ENCODE data around the gene LYPD8. TPM values are rescaled to one million over a fixed set of nuclear protein-coding genes. Genes with fewer than 3 reads are reported as not detected.

Gene LYPD8
- total RNA-seq, 1 experiment from 2014 or later = 1.6 TPM

DNA sequence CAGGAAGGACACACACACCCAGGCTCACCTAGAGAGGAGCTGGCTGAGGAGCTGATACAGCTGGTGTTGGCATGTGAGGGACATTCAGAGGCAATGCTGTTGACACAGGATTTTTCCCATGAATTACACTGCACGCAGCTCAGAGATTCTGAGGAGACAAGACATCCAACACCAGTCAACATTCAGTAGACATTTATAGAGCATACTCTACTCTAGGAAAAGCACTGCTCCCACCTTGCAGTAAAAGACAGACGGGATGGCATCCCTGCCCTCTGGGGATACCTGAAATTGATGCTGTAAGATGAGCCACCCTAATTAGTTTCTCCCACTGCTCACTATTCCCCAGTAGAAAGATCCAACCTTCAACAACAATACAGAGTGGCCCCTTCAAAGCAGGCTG lies 5.1 kb downstream of the LYPD8 start:
- Histone ChIP-seq H3K36me3 (no peaks in the 10 kb centered on the region), H3K9me3 (replicated peaks) (no peaks in the 10 kb centered on the region), H3K27ac (no peak overlapping the region), H3K27me3 (no peaks in the 10 kb centered on the region), H3K4me1 (no peaks in the 10 kb centered on the region), H3K4me3 (no peak overlapping the region)
- DNase-seq = no peak

DNA sequence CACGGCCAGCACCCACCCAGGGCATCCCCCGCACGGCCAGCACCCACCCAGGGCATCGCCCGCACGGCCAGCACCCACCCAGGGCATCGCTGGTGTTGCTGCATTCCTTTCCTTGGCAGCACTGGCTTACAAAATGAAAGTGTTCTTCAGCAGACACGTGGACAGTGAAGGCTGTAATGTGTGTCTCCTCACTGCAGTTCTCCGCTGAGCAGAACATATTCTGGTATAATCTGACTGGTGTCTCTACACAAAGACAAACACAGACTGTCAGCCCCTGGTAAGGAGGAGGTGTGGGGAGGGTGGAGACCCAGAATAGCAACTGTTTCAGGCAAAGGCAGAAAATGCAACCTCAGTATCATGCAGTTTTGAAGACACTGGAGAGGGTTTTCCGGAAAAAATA lies 7.3 kb downstream of the LYPD8 start:
- Histone ChIP-seq H3K4me1 (no peaks in the 10 kb centered on the region), H3K4me3 (no peak overlapping the region), H3K27ac (no peak overlapping the region), H3K27me3 (no peaks in the 10 kb centered on the region), H3K36me3 (no peaks in the 10 kb centered on the region), H3K9me3 (replicated peaks) (no peaks in the 10 kb centered on the region)
- no peak for DNase-seq

DNA sequence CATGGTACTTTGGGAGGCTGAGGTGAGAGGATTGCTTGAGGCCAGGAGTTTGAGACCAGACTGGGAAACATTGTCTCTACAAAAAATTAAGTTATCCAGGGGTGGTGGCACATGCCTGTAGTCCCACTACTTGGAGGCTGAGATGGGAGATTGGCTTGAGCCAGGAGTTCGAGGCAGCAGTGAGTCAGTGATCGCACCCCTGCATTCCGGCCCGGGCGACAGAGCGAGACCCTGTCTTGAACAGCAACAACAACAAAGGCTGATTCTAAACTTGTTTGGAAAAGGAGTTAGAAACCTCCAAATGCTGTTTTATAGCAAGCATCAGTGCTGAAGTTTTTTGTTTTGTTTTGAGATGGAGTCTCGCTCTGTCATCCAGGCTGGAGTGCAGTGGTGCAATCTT lies 14.7 kb downstream of the LYPD8 start:
- DNase-seq = no peak
- H3K27ac ChIP-seq = no peak overlapping the region
- no peaks in the 10 kb centered on the region for H3K4me1 ChIP-seq
- no peaks in the 10 kb centered on the region for H3K36me3 ChIP-seq
- no peaks in the 10 kb centered on the region for H3K9me3 ChIP-seq (replicated peaks)
- no peak overlapping the region for H3K4me3 ChIP-seq
- H3K27me3 ChIP-seq = no peaks in the 10 kb centered on the region

DNA sequence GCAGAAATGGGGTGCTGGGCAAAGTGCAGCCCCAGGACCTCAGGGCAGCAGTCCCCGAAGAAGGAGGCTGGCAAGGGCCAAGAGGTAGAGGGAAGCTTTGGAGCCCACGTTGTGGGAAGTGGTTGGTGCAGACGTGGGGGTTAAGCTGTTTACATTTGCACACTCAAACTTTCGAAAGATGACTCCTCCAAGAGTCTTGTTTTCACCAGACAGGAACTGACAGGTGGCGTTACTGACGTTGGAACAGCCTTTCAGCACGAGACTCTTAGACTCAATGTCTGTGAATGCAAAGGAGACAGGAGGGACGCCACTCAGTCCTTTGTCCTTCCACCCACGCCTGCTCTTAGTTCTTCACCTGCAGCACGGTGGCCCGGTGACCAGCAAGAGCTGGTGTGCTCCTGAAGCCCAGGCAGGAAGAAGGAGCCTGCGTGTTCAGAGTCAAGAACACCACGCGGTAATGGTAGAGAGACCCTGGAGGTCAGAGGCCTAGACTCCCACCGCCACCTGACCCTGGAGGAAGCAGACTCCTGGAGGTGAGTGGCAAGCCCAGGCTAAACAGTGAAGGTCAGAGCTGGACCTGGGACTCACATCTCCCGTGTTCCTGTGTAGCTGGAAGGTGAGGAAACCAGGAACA lies 15.9 kb downstream of the LYPD8 start:
- Histone ChIP-seq H3K4me1 (no peaks in the 10 kb centered on the region), H3K4me3 (no peak overlapping the region), H3K36me3 (no peaks in the 10 kb centered on the region), H3K9me3 (replicated peaks) (no peaks in the 10 kb centered on the region), H3K27ac (no peak overlapping the region), H3K27me3 (no peaks in the 10 kb centered on the region)
- DNase-seq = no peak

DNA sequence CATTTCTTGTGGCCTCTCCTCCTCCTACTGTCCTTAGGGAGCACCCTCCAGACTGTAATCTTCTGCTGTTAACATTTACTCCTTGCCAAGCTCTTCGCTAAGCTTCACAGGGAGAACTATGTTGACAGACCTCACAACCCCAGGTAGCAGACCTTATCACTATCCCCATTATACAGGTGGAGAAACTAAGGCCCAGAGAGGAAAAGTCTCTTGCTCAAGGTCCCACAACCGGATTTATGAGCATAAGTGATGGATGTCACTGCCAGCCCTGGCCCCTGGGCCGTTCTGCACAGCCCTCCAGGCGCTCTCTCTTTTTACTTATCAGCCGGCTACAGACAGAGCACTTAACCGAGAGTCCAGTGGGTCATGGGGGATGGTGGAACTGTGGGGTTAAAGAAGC lies 18.1 kb downstream of the LYPD8 start:
- Histone ChIP-seq H3K36me3 (no peaks in the 10 kb centered on the region), H3K27ac (no peak overlapping the region), H3K4me3 (no peak overlapping the region), H3K9me3 (replicated peaks) (no peaks in the 10 kb centered on the region), H3K27me3 (no peaks in the 10 kb centered on the region), H3K4me1 (no peaks in the 10 kb centered on the region)
- no peak for DNase-seq

DNA sequence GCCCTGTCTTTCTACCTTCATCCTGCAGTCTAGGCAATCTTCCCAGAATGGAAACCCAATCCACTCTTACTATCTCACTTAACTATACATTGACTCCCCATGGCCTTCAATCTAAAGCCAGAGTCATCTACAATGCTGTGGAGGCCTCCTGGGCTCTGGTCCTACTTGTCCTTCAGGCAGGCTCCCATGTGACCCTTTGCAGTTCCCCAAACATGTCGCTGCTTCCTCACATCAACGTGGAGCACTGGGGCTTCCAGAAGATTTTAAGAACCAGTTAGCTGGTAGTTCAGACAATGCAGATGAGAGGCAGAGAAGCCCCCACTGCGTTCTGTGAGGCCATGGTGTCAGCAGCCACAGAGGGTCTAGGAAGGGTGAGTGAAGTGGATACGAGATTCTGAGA lies 18.6 kb downstream of the LYPD8 start:
- Histone ChIP-seq H3K4me1 (no peaks in the 10 kb centered on the region), H3K4me3 (no peak overlapping the region), H3K36me3 (no peaks in the 10 kb centered on the region), H3K27me3 (no peaks in the 10 kb centered on the region), H3K9me3 (replicated peaks) (no peaks in the 10 kb centered on the region), H3K27ac (no peak overlapping the region)
- DNase-seq = no peak

DNA sequence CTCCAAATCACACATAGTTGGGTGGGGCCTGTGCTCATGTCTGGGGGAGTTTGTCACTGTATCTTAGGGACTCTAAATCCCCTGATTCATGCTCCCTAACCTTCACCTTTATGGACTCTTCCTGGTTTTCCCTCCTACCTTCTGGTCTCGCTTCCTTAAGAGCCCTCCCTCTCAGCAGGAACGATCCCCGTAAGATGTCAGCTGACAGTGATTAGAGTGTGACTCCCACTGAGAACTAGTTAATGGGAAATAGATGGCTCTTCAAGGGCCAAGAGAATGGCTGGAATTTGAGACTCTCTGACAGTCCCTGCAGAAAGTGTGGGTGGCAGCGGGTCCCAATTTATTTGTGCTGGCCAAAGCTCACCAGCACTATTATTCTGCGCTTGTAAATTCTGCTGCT lies 22.0 kb downstream of the LYPD8 start:
- Histone ChIP-seq H3K9me3 (replicated peaks) (no peaks in the 10 kb centered on the region), H3K27me3 (no peaks in the 10 kb centered on the region), H3K4me3 (no peak overlapping the region), H3K4me1 (no peaks in the 10 kb centered on the region), H3K27ac (no peak overlapping the region), H3K36me3 (no peaks in the 10 kb centered on the region)
- no peak for DNase-seq

DNA sequence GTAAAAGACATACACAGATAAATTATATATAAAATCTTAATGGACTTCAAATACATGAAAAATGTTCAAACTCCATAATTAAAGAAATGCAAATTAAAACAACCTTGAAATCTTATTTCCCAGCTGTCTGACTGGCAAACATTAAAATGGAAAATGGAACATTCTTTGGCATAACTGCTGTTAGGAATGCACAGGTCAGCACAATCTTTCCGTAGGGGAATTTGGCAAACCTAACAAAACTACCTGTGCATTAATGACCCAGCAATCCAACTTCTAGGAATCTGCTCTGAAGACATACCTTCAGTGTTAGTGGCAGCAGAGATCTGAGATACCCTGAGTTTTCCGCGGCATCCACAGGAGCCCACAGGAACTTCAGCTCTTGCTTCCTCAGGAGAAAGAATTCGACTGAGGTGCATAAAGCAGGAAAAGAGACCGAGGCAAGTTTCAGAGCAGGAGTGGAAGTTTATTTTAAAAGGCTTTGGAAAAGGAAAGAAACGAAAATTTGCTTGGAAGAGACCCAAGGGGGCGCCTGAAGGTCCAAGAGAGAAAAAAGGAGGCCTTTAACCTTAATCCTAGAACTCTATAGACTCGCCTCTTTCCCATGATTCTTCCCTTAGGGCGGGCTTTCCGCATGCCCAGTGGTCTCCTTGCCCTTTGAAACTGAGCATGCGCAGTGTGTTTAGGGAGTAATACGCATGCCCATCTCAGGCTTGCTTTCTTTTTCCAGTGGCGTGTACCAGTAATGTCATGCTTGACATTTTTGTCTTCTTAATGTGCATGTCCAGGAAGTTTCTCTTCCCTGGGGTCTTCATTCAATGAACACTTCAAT lies 24.8 kb downstream of the LYPD8 start:
- Histone ChIP-seq H3K36me3 (no peaks in the 10 kb centered on the region), H3K9me3 (replicated peaks) (no peaks in the 10 kb centered on the region), H3K4me1 (no peaks in the 10 kb centered on the region), H3K27me3 (no peaks in the 10 kb centered on the region), H3K4me3 (peak overlapping the region; percentile 55), H3K27ac (peak overlapping the region; percentile 39; the same call in 1 of the 2 replicates)
- peak; percentile 75 to 84 for DNase-seq

DNA sequence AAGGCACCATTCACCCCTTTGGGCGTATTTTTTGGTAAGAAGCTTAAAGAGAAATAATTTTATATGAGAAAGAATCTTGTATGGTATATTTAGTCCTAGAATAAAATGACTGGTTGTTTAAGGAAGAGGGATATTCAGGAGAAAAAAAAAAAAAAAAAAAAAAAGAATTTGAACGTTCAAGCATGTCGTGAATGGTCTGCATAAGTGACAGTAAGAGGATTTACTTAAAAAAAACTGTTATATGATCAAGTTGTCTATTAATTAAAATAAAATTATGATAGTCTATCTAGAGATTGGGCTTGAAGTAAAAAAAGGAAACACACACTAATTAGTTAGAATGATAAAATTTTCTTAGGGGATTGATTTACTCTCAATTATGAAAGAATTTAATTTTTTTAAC lies 41.3 kb downstream of the LYPD8 start:
- Histone ChIP-seq H3K27ac (no peak overlapping the region), H3K27me3 (no peaks in the 10 kb centered on the region), H3K36me3 (no peaks in the 10 kb centered on the region), H3K9me3 (replicated peaks) (0 out of 2 replicates have a peak, but pooled peaks cover 3% of the 10 kb centered on the region), H3K4me1 (no peaks in the 10 kb centered on the region), H3K4me3 (no peak overlapping the region)
- DNase-seq = no peak

DNA sequence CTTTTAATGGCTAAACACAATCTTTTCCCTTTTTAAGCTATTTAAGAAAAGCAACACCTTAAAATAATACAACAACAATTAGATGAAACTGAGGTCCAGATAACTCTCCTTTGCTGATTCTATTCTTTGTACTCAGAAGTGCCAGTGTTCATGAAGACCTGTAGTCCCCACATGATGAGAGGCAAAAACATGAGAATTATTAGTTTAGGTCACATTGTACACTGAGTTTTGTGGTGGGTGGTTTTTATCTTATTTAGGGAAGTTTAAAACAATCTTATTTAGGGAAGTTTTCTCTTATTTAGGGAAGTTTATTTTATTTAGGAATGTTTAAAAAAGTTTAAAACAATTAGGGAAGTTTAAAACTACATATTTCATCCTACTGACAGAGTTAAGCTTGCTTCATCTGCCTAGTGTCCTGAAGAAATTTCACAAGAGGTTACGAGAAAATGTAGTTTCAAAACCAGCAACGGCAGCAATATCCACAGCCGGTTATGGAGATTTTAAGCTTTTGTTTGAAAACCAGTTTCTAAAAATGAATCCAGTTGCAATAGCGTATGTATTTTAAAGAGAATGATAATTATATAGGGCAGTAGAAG lies 45.2 kb downstream of the LYPD8 start:
- Histone ChIP-seq H3K9me3 (replicated peaks) (0 out of 2 replicates have a peak, but pooled peaks cover 3% of the 10 kb centered on the region), H3K4me1 (no peaks in the 10 kb centered on the region), H3K4me3 (no peak overlapping the region), H3K27ac (no peak overlapping the region), H3K27me3 (no peaks in the 10 kb centered on the region), H3K36me3 (no peaks in the 10 kb centered on the region)
- no peak for DNase-seq

DNA sequence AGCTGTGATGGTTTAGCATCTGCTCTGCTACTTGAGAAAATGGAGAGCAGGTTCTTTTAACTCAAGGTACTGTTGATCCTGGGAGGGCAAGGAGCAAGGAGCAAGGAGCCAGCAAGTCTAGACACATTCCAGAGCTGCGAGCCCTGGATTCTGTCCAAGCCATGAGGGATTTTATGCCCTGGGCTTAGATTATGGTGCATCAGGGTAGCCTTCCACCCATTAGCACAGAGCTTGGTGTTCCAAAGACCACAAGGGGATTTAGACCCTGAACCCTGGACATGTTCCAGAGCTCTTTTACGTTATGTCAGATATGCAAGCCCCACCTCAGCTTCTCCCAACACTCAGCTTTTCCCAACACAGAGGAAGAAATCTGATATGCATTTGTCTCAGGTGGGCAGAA lies 51.0 kb downstream of the LYPD8 start:
- no peaks in the 10 kb centered on the region for H3K9me3 ChIP-seq (replicated peaks)
- H3K4me3 ChIP-seq = no peak overlapping the region
- no peaks in the 10 kb centered on the region for H3K27me3 ChIP-seq
- no peaks in the 10 kb centered on the region for H3K36me3 ChIP-seq
- DNase-seq = peak; percentile 8 to 16
- H3K4me1 ChIP-seq = no peaks in the 10 kb centered on the region
- no peak overlapping the region for H3K27ac ChIP-seq

DNA sequence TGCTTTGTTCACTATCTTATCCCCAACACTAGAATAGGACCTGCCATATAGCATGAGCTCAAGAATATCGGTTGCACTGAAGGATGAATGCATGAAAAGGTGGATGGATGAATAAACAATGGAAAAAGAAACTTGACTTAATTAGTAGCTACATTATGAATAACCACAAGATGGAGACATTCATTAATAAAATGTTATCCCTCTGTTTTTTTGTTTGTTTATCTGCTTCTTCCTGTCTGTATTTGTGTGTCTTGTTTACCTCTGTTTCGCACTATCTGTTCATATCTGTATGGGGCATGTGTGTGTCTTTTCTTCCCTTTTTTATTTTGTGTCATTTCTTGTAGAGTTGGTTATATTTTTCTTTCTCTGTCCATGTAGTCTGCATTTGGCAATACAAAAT lies 51.9 kb downstream of the LYPD8 start:
- no peaks in the 10 kb centered on the region for H3K27me3 ChIP-seq
- no peak overlapping the region for H3K27ac ChIP-seq
- H3K4me1 ChIP-seq = no peaks in the 10 kb centered on the region
- H3K9me3 ChIP-seq (replicated peaks) = no peaks in the 10 kb centered on the region
- DNase-seq = no peak
- no peak overlapping the region for H3K4me3 ChIP-seq
- no peaks in the 10 kb centered on the region for H3K36me3 ChIP-seq

DNA sequence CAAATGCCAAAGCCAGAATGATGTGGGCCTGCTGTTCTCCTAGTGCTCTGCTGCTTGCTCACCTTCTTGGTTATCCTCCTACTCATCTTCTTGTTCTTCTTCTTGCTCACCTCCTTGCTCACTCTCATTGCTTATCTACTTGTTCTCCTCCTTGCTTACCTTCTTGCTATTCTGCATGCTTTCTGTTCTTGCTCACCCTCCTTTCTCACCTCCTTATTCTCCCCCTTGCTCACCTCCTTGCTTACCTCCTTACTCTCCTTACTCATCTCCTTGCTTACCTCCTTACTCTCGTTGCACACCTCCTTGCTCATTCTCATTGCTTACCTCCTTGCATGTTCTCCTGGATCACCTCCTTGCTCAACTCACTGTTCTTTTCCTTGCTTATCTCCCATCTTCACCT lies 52.8 kb downstream of the LYPD8 start, which contains the start of gene OR14I1:
Gene OR14I1 (minus strand): TSS at position 53 of the 400 bp plus-strand sequence.
- Histone ChIP-seq H3K27me3 (no peaks in the 10 kb centered on the region), H3K9me3 (replicated peaks) (no peaks in the 10 kb centered on the region), H3K36me3 (no peaks in the 10 kb centered on the region), H3K4me1 (no peaks in the 10 kb centered on the region), H3K27ac (no peak within 1 kb of the TSS), H3K4me3 (no peak within 1 kb of the TSS)
- DNase-seq = no peak

DNA sequence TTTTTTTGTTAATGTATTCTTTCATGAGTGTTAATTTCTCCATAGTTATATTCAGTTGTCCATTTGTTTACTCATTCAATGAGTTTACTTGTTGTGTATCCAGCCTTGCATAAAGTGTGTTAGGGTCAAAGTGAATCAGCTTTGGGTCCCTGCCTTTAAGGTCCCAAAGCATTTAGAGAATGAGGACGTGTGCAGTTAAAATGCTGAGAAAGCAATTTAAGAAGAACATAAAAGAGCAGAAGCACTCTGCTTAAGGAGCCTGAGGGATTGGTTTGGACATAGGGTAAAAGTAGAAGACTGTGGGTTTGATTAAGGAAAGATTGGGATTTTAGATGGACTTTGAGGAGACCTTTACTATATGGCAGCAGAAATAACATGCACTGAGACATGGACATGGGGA lies 56.5 kb downstream of the LYPD8 start:
- no peak for DNase-seq
- no peaks in the 10 kb centered on the region for H3K9me3 ChIP-seq (replicated peaks)
- H3K27me3 ChIP-seq = no peaks in the 10 kb centered on the region
- H3K4me1 ChIP-seq = no peaks in the 10 kb centered on the region
- H3K27ac ChIP-seq = no peak overlapping the region
- no peak overlapping the region for H3K4me3 ChIP-seq
- no peaks in the 10 kb centered on the region for H3K36me3 ChIP-seq

DNA sequence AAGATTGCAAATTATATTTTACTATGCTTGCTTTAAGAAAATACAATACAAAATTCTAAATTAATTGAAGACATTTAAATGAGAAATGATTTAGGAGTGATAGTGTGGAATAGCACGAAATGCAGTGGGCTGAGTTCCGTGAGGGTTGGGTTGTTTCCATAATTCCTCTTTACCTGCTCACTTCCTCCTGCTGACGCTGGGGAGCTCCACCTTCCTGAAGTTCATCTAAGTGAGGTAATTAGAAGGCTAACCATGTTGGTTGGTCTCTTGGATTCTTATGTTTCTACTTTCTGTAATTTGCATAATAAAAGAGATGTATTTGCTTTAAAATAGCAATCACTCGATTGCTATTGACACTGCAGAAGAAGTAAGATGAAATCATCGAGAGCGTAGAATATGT lies 57.7 kb downstream of the LYPD8 start:
- Histone ChIP-seq H3K4me1 (no peaks in the 10 kb centered on the region), H3K9me3 (replicated peaks) (no peaks in the 10 kb centered on the region), H3K27me3 (no peaks in the 10 kb centered on the region), H3K4me3 (no peak overlapping the region), H3K36me3 (no peaks in the 10 kb centered on the region), H3K27ac (no peak overlapping the region)
- DNase-seq = no peak
